IPS DF 19.7 (cell line): ENCODE results near the gene B3GALT2.

Experiments
- DNase-seq: peaks from one replicate; pipeline ENCODE4 v3.0.0-alpha.2; 2013; ENCODE audit warnings: low read depth, low spot score

B3GALT2 gene

GRCh38 chr1:193181985-193182384, 4.4 kb downstream of the B3GALT2 start:
- DNase-seq = no peak

GRCh38 chr1:193181536-193181935, 4.9 kb downstream of the B3GALT2 start:
- DNase-seq = no peak

GRCh38 chr1:193179094-193179493, 7.3 kb downstream of the B3GALT2 start:
- DNase-seq = no peak

GRCh38 chr1:193176788-193177187, 9.6 kb downstream of the B3GALT2 start:
- no peak for DNase-seq

GRCh38 chr1:193176113-193176512, 10.3 kb downstream of the B3GALT2 start:
- no peak for DNase-seq

GRCh38 chr1:193157360-193157759, 29.1 kb downstream of the B3GALT2 start:
- no peak for DNase-seq

- no peak for DNase-seq
These were observed 29.6 kb downstream of the B3GALT2 start for GRCh38 chr1:193156822-193157142.

- no peak for DNase-seq
These were observed 30.1 kb downstream of the B3GALT2 start for GRCh38 chr1:193156117-193156821.

GRCh38 chr1:193144999-193145398, 41.4 kb downstream of the B3GALT2 start:
- DNase-seq = no peak

GRCh38 chr1:193144361-193144938, 42.0 kb downstream of the B3GALT2 start:
- DNase-seq = no peak

GRCh38 chr1:193143285-193143684, 43.1 kb downstream of the B3GALT2 start:
- DNase-seq = no peak

GRCh38 chr1:193142409-193142808, 44.0 kb downstream of the B3GALT2 start:
- no peak for DNase-seq

- DNase-seq = no peak
These were observed 44.6 kb downstream of the B3GALT2 start for GRCh38 chr1:193141804-193142203.

- no peak for DNase-seq
These were observed 46.2 kb downstream of the B3GALT2 start for GRCh38 chr1:193140254-193140653.

- no peak for DNase-seq
These were observed 55.0 kb downstream of the B3GALT2 start for GRCh38 chr1:193131266-193131860.
